ENCODE data around the gene PXDC1. TPM values are rescaled to one million over a fixed set of nuclear protein-coding genes. Genes with fewer than 3 reads are reported as not detected.

PXDC1 gene
- total RNA-seq, 2 experiments from 2014 or later = 0.29 to 0.36 TPM

- ChIA-PET POLR2A (no interaction called here), CTCF (interaction anchor here (0.6 to 8.4 kb wide), 23 partner anchors 10 to 474 kb away, joined by 3 to 62 read pairs (median 4); no protein-coding TSS in a partner anchor)
- H3K4me3 Mint-ChIP-seq = no peak overlapping the region
- peak; percentile 94 for TF ChIP-seq CTCF (IDR thresholded peaks at IDR 0.05)
- H3K27me3 Mint-ChIP-seq = peaks cover 10% of the 10 kb centered on the region
- intact Hi-C loops (cut with micrococcal nuclease) = loop anchor here (2.0 to 5.0 kb wide), 4 partner anchors 192 to 415 kb away; no protein-coding TSS in a partner anchor
- ATAC-seq = peak; percentile 92
- no peaks in the 10 kb centered on the region for H3K36me3 Mint-ChIP-seq (ENCODE audit: low read depth)
- peak overlapping the region; percentile 20 for H3K27ac Mint-ChIP-seq
- peaks cover 7% of the 10 kb centered on the region for H3K4me1 Mint-ChIP-seq (ENCODE audit: low read depth)
- peak; percentile 90 for DNase-seq
- H3K9me3 Mint-ChIP-seq = no peaks in the 10 kb centered on the region
These were observed 8.8 kb downstream of the PXDC1 start for GRCh38 chr6:3742426-3743344.

- H3K4me3 Mint-ChIP-seq = no peak overlapping the region
- ChIA-PET POLR2A (no interaction called here), CTCF (interaction anchor here (0.6 to 3.7 kb wide), 12 partner anchors 10 to 474 kb away, joined by 3 to 61 read pairs (median 4); no protein-coding TSS in a partner anchor)
- no peaks in the 10 kb centered on the region for H3K9me3 Mint-ChIP-seq
- peaks cover 7% of the 10 kb centered on the region for H3K4me1 Mint-ChIP-seq (ENCODE audit: low read depth)
- intact Hi-C loops (cut with micrococcal nuclease) = loop anchor here (2.0 to 5.0 kb wide), 4 partner anchors 193 to 415 kb away; no protein-coding TSS in a partner anchor
- ATAC-seq = no peak
- no peak for DNase-seq
- no peak overlapping the region for H3K27ac Mint-ChIP-seq
- peaks cover 6% of the 10 kb centered on the region for H3K27me3 Mint-ChIP-seq
- H3K36me3 Mint-ChIP-seq (ENCODE audit: low read depth) = no peaks in the 10 kb centered on the region
- TF ChIP-seq CTCF (IDR thresholded peaks at IDR 0.05) = no peak
These were observed 9.5 kb downstream of the PXDC1 start for GRCh38 chr6:3742076-3742425.

GRCh38 chr6:3741477-3741871 lies 10.0 kb downstream of the PXDC1 start:
- peaks cover 7% of the 10 kb centered on the region for H3K4me1 Mint-ChIP-seq (ENCODE audit: low read depth)
- peaks cover 6% of the 10 kb centered on the region for H3K27me3 Mint-ChIP-seq
- no peak overlapping the region for H3K4me3 Mint-ChIP-seq
- H3K36me3 Mint-ChIP-seq (ENCODE audit: low read depth) = no peaks in the 10 kb centered on the region
- no peak for DNase-seq
- TF ChIP-seq CTCF (IDR thresholded peaks at IDR 0.05) = no peak
- ATAC-seq = no peak
- no peak overlapping the region for H3K27ac Mint-ChIP-seq
- ChIA-PET POLR2A (no interaction called here), CTCF (interaction anchor here (0.6 to 3.7 kb wide), 11 partner anchors 9 to 469 kb away, joined by 3 to 61 read pairs (median 4); no protein-coding TSS in a partner anchor)
- no peaks in the 10 kb centered on the region for H3K9me3 Mint-ChIP-seq
- intact Hi-C loops (cut with micrococcal nuclease) = loop anchor here (5.0 kb wide), 3 partner anchors 236 to 416 kb away; no protein-coding TSS in a partner anchor

- ChIA-PET CTCF (interaction anchor here (0.8 to 3.7 kb wide), 10 partner anchors 9 to 470 kb away, joined by 3 to 61 read pairs (median 4); no protein-coding TSS in a partner anchor), POLR2A (no interaction called here)
- DNase-seq (no peak), ATAC-seq (no peak)
- intact Hi-C loops (cut with micrococcal nuclease) = loop anchor here (5.0 kb wide), 3 partner anchors 236 to 416 kb away; no protein-coding TSS in a partner anchor
- no peak for TF ChIP-seq CTCF (IDR thresholded peaks at IDR 0.05)
- Mint-ChIP-seq H3K4me3 (no peak overlapping the region), H3K4me1 (ENCODE audit: low read depth) (peaks cover 7% of the 10 kb centered on the region), H3K36me3 (ENCODE audit: low read depth) (no peaks in the 10 kb centered on the region), H3K27ac (no peak overlapping the region), H3K27me3 (peaks cover 6% of the 10 kb centered on the region), H3K9me3 (no peaks in the 10 kb centered on the region)
These were observed 10.7 kb downstream of the PXDC1 start for GRCh38 chr6:3740551-3741476.
